HAP-1 (cell line): ENCODE results near the gene OXCT2.
"Not testable (repeated sequence)": the region's sequence is repeated elsewhere in the genome, so short reads cannot be mapped to it uniquely, and the experiment has no call there.

Experiments
- DNase-seq, 2 experiments: peaks; one replicate each; pipeline ENCODE4 v3.0.0-alpha.2; 2016 to 2020; ENCODE audit warnings: low spot score in 2 of 2
- H3K27me3 ChIP-seq: fragments of 250-450 bp; sonication (Bioruptor Pico); 2 replicates; pipeline ENCODE4 v1.5.1; 2020; ENCODE audit warnings: low read depth, mild to moderate bottlenecking, moderate library complexity
- H3K36me3 ChIP-seq: fragments of 250-450 bp; sonication (Bioruptor Pico); replicated peaks from 2 replicates; pipeline ENCODE4 v1.5.1; 2020; ENCODE audit warnings: mild to moderate bottlenecking
- H3K4me1 ChIP-seq: fragments of 250-450 bp; sonication (Bioruptor Pico); 2 replicates; pipeline ENCODE4 v1.5.1; 2020; ENCODE audit warnings: mild to moderate bottlenecking
- H3K4me3 ChIP-seq: fragments of 250-450 bp; sonication (Bioruptor Pico); 2 replicates; pipeline ENCODE4 v1.5.1; 2020; ENCODE audit warnings: mild to moderate bottlenecking, moderate library complexity
- H3K9me3 ChIP-seq: fragments of 250-450 bp; sonication (Bioruptor Pico); 2 replicates; pipeline ENCODE4 v1.5.1; 2020; ENCODE audit warnings: mild to moderate bottlenecking, moderate library complexity
- in situ Hi-C: fragments of 300-500 bp; cut with MboI; formaldehyde crosslinking; loops from 3 replicates; pipeline ENCODE4 v1.14.3; 2020; ENCODE audit warnings: low sequenced_read_pairs, inconsistent platforms, mixed read lengths

Gene OXCT2

DNA sequence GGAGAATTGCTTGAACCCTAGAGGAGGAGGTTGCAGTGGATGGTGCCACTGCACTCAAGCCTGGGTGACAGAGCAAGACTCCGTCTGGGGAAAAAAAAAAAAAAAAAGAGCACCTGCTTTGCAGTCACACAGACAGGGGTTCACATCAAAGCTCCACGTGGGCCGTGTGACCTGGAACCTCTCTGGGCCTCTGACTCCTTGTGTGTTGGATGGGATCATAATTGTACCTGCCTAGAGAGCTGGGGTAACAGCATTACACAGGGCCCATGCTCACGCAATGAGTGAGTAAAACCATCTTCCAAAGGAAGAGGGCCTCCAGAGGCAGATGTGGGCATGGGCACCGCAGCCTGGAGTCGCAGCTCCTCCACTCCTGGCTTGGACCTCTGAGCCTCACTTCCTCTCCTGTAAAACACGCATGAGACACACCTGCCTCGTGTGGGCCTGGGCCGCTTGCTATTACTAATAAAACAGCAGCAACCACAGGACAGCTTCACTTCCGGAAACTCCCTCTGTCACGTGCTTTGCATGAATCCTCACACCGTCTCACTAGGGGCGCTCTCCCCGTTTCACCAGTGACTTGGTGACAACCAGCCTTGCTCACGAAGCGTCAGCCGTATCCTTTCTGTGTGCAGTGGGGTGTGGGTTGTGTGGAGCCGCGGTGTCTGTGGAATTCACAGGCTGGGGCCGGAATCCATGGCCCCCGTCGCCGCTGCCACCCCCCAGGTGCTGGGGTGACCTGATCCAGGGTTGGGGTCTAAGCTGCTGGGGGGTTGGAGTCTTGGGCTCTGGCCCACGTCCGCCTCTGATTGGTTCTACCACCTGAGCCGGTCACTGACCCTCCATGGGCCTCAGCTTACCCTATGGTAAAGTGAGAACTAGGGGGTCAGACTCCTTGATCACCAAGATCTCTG, 28.0 kb upstream of the OXCT2 start:
- not testable (repeated sequence) for H3K36me3 ChIP-seq, H3K27me3 ChIP-seq, H3K4me3 ChIP-seq, H3K4me1 ChIP-seq, H3K9me3 ChIP-seq
- in situ Hi-C loops: loop anchor here (10.0 kb wide), 1 partner anchor 194 kb away; no protein-coding TSS in a partner anchor
- DNase-seq: peak; percentile 85 to 92

DNA sequence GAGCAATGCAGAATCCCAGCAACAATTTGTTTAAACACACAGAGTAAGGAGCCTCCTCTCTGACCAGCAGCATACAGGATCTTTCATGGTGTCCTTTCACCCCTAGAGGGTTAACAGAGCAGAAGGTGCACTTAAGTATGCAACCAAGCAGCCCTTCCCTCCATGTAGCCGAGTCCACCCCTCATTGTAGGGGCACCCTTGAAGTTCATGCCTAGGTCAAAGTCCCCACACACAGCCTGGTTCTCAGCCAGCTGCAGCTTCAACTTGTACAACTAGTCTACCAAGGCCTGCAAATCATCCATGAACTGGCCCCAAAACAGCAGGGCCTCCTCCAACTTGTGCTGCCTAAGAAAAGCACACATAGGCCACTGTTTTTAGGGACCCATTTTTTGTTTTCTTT, 24.5 kb upstream of the OXCT2 start:
- Histone ChIP-seq H3K4me1 (peaks cover 4% of the 10 kb centered on the region; the same call in 1 of the 2 replicates), H3K36me3 (no peaks in the 10 kb centered on the region; the same call in 1 of the 2 replicates), H3K9me3 (no peaks in the 10 kb centered on the region), H3K27me3 (no peaks in the 10 kb centered on the region), H3K4me3 (no peak overlapping the region)
- no peak for DNase-seq
- in situ Hi-C loops: loop anchor here (10.0 kb wide), 1 partner anchor 191 kb away; no protein-coding TSS in a partner anchor

DNA sequence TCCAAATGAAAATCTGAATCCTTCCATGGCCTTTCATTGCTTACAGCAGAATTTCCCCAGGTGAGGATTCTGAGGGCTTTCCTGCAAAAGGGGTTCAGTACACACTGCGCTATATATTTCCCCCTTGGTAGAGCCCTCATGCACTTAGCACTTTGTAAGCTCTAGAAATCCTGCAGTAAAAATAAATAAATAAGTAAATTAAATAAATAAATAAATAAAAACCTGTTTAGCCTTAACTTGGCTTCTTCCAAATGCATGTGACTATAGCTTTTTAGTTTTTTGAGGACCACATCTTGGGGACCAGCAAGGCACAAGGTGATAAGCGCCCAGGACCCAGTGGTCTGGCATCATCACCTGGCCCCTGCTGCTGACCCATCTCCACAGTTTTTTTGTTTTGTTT, 20.7 kb upstream of the OXCT2 start:
- Histone ChIP-seq H3K9me3 (no peaks in the 10 kb centered on the region), H3K4me3 (no peak overlapping the region), H3K27me3 (no peaks in the 10 kb centered on the region), H3K36me3 (no peaks in the 10 kb centered on the region; the same call in 1 of the 2 replicates), H3K4me1 (peaks cover 7% of the 10 kb centered on the region)
- no peak for DNase-seq
- in situ Hi-C loops: loop anchor here (10.0 kb wide), 1 partner anchor 187 kb away; no protein-coding TSS in a partner anchor

DNA sequence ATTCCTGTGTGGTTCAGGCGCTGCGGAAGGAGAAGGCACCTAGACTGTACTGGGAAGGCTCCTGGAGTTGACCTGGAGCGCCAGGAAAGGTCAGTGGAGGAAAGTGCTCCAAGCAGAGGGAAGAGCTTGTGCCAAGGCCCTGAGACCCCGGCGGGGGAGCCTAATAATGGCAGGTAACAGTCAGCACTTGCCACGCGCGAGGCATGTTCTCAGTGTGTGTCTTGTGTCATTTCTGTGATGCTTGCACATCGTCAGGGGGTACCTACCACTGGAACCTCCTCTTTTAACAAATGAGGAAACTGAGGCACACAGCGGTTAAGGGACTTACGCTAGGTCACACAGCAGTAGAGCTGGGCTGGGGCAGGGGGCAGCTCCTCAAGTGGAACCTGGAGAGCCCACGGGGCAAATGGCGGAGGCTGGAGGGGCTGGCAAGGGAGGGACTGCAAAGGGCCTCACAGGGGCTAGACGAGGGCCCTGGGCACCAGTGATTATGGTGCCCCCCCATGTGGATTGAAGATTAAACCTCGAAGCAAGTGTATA, 18.5 kb upstream of the OXCT2 start:
- Histone ChIP-seq H3K27me3 (no peaks in the 10 kb centered on the region), H3K4me3 (peak overlapping the region; percentile 52), H3K9me3 (no peaks in the 10 kb centered on the region), H3K4me1 (peaks cover 7% of the 10 kb centered on the region), H3K36me3 (no peaks in the 10 kb centered on the region; the same call in 1 of the 2 replicates)
- no peak for DNase-seq
- in situ Hi-C loops: loop anchor here (10.0 kb wide), 1 partner anchor 185 kb away; no protein-coding TSS in a partner anchor

DNA sequence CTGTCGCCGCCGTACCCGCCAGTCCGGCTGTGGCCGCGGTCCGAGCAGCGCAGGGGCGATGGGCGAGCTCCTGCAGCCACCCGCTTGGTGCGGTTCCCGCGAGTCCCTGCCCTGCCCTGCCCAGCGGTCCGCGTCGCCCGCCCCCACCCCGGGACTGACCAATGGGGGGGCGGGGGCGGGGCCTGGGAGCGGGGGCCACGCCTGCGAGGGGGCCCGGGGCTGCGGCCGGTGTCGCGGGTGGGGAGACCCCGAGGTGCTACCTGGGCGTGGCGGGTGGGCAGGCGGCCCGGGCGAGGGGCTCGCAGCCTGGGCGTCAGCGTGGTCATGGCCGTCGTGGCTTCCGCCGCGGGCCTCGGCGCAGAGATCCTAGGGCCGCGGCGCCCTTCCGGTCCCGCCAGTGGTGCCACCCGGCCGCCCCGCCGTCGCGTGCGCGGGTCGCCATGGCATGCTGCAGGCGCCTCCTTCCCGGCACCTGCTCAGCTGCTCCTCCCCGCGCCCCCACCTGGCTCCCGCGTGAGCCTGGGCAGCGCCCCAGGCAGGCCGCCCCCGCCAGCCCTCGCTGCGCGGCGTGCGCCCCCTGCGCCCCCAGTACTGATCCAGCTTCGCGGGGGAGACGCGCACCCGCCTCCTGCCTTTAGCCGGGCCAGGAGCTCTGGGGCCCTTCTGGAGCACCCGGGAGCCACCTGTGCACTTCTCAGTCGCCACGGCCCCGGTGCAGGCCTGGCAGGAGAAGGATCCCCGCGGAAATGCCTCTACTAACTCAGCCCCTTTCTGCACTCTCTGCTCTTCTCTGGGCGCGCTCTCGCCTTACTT, 17.8 kb upstream of the OXCT2 start, which contains the start of gene BMP8B:
Gene BMP8B, minus strand, starts transcription at position 108 of the 813 bp plus-strand sequence. CDS start 380 bp downstream, outside the sequence.
- H3K27me3 ChIP-seq: no peaks in the 10 kb centered on the region

DNA sequence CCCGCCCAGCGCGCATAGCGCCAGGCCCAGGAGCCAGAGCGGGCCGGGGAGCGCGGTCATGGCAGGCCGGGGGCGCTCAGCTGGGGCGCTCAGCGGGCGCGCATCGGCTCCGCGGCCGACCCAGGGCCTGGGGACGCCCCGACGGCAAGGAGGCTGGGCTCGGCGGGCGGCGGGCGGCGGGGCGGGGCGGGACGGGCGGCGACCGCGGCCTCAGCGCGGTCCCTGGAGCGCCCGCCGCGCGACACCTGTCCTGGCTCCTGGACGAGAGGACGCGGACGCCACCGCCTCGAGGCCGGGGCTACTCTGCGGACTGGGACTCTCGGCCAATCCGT, 17.2 kb upstream of the OXCT2 start:
- Histone ChIP-seq H3K4me3 (peak overlapping the region; percentile 52), H3K9me3 (no peaks in the 10 kb centered on the region), H3K4me1 (peaks cover 7% of the 10 kb centered on the region), H3K36me3 (no peaks in the 10 kb centered on the region; the same call in 1 of the 2 replicates), H3K27me3 (no peaks in the 10 kb centered on the region)
- DNase-seq: no peak
- in situ Hi-C loops: no loop called here

More for the DNA sequence above, 17.8 kb upstream of the OXCT2 start, which contains the start of gene BMP8B:
- peak within 1 kb of the TSS; percentile 52 for H3K4me3 ChIP-seq
- in situ Hi-C loops: no loop called here
- H3K4me1 ChIP-seq: peaks cover 7% of the 10 kb centered on the region
- no peaks in the 10 kb centered on the region; the same call in 1 of the 2 replicates for H3K36me3 ChIP-seq
- no peaks in the 10 kb centered on the region for H3K9me3 ChIP-seq
- peak; percentile 70 to 85 for DNase-seq

DNA sequence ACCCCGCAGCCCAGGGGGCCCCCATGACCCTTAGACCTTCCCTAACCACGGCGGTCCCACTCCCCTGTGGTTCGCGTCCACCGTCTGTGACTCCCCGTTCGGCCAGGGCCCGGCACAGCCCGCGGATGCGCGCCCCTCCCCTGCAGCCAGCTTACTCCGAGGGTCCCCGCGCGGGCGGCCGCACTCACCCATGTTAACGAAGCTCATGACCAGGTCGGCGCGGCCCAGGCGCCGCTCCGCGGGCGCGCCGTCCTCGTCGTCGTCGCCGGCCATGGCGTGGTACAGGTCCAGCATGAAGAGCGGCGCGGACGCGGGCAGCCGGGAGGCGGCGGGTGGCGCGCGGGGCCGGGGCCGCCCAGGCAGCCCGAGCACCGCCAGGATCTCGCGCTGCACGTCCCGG, 16.8 kb upstream of the OXCT2 start:
- H3K9me3 ChIP-seq, in situ Hi-C loops, DNase-seq, H3K27me3 ChIP-seq, H3K36me3 ChIP-seq, H3K4me1 ChIP-seq: not testable (repeated sequence)
- H3K4me3 ChIP-seq: peak overlapping the region; percentile 9; the same call in 1 of the 2 replicates

DNA sequence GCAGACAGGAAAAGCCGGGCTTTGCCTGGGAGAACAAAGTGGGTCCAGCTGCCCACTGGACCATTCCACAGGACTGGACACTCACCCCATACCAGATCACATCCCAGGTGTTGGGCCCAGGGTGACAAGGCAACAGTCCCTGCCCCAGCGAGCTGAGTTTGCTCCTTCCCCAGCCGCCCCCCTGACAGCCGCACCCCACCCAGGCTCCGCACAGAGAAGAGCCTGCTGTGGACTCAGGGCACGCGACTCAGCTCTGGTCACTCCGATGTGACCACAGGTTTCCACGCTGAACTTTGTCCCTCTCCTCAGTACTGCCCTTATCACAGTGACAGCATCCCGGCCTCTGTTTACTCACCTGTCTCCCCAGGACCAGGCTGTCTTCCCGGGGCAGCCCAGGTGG, 16.3 kb upstream of the OXCT2 start:
- H3K4me3 ChIP-seq: no peak overlapping the region; the same call in 1 of the 2 replicates
- no peaks in the 10 kb centered on the region for H3K27me3 ChIP-seq
- H3K36me3 ChIP-seq: no peaks in the 10 kb centered on the region
- in situ Hi-C loops: no loop called here
- no peaks in the 10 kb centered on the region for H3K9me3 ChIP-seq
- peaks cover 7% of the 10 kb centered on the region for H3K4me1 ChIP-seq
- no peak for DNase-seq

DNA sequence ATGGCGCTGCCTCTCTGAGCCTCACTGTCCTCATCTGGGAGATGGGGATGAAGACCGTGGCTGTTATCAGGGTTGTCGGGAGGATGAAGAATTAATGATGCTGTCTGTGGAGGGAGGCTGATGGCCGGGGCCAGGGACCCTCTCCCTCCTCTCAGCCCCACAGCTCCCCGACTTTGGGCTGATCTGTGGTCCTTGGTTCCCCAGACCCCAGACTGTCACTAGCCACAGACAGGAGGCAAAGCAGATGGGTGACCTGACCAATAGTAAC, 15.9 kb upstream of the OXCT2 start:
- H3K4me3 ChIP-seq, DNase-seq, H3K36me3 ChIP-seq, H3K4me1 ChIP-seq, H3K9me3 ChIP-seq, H3K27me3 ChIP-seq, in situ Hi-C loops: not testable (repeated sequence)

DNA sequence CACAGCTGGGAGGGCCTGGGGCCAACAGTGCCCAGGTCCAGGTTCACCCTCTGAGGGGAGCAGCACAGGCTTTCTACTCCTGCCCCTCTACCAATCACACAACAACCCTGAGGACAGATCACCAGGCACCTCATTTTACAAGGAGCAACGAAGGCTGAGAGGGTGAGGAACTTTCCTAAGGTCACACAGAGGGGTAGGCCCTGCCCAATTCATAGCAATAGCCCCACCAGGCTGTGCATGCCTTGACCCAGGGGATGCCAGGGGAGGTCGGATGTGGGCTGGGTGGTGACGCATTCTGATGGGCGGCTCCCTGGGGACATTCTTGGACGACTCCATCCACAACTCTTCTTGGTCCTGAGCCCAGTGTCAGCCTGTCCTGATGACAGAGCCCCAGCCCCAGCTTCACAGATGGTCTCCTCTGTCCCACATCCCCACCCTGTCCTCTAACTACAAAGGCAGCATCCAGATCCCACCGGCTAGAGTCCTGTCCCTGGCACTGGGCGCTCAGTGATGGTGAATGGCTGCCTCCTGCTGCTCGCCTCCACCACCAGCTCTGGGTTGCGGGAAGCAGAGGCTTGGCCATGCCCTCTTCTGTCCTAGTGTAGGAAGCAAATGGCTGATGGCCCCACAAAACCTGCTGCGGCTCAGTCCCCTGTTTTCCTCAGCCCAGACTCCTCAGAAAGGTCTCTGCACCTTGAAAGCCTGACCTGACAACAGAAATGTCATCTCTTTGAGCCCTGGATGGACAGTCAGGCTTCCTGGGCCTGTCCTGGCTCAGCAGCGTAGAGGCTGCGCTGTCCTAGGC, 15.4 kb upstream of the OXCT2 start:
- H3K36me3 ChIP-seq, H3K4me1 ChIP-seq, in situ Hi-C loops, H3K9me3 ChIP-seq, DNase-seq, H3K27me3 ChIP-seq, H3K4me3 ChIP-seq: not testable (repeated sequence)

DNA sequence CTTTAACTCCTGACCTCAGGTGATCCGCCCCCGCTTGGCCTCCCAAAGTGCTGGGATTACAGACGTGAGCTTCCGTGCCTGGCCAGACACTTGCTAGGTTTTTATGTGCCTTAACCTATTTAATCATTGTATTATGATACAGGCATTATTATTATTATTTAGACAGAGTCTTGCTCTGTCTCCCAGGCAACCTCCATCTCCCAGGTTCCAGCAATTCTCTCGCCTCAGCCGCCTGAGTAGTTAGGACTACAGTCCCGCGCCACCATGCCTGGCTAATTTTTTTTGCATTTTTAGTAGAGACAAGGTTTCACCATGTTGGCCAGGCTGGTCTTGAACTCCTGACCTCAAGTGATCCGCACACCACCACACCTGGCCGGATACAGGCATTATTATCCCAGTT, 11.5 kb upstream of the OXCT2 start:
- H3K27me3 ChIP-seq, DNase-seq, in situ Hi-C loops, H3K36me3 ChIP-seq, H3K4me3 ChIP-seq, H3K4me1 ChIP-seq, H3K9me3 ChIP-seq: not testable (repeated sequence)

DNA sequence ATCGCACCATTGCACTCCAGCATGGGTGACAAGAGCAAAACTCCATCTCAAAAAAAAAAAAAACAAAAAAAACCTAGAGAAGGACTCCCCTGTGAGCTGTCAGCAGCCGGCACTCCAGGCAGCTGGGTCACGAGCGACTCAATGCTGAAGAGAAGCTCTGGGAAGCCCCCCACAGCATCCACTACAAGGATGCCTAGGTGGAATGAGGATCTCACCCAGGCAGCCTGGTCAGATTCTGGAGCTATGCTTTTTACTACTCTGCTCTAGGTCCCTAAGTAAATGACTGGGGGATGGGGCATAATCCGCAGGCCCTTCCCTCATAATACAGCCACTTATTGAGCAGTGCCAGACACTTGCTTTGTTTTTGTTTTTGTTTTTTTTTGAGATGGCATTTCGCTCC, 11.0 kb upstream of the OXCT2 start:
- DNase-seq: no peak
- H3K4me1 ChIP-seq: peaks cover 3% of the 10 kb centered on the region
- no peaks in the 10 kb centered on the region for H3K27me3 ChIP-seq
- no peaks in the 10 kb centered on the region for H3K9me3 ChIP-seq
- H3K4me3 ChIP-seq: no peak overlapping the region
- in situ Hi-C loops: no loop called here
- no peaks in the 10 kb centered on the region for H3K36me3 ChIP-seq

DNA sequence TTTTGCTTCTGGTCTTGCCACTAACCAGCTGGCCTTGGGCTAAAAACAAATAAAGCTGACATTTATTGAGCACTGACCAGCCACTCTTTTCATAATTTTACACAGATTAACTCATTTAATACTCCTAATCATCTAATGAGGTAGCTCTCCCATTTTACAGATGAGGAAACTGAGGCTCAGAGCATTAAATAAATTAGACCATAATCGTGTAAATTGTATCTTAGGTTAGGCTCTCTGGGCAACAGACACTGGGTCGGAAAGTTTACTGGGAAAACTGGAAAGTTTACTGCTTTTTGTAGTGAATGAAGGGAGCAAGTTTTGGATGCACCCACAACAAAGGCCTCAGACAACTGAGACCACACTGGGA, 10.2 kb upstream of the OXCT2 start:
- in situ Hi-C loops: no loop called here
- no peak overlapping the region for H3K4me3 ChIP-seq
- H3K27me3 ChIP-seq: no peaks in the 10 kb centered on the region
- H3K36me3 ChIP-seq: no peaks in the 10 kb centered on the region
- H3K4me1 ChIP-seq: peaks cover 9% of the 10 kb centered on the region
- H3K9me3 ChIP-seq: no peaks in the 10 kb centered on the region
- DNase-seq: peak in 1 of 2 experiments; percentile 0
